K562 (cell line): Measurements from ENCODE around the gene PTPN11. TPM values are rescaled to one million over a fixed set of nuclear protein-coding genes. Genes with fewer than 3 reads are reported as not detected.

Source experiments
- ARID4B ChIP-seq: sonication (generic); formaldehyde crosslinking; IDR thresholded peaks from 2 replicates; pipeline ENCODE4 v1.8.0; 2022; ENCODE audit warnings: mild to moderate bottlenecking, missing genetic modification reagents
- E2F1 ChIP-seq: sonication (generic); formaldehyde crosslinking; IDR thresholded peaks from 2 replicates; pipeline ENCODE4 v1.8.1; 2023; ENCODE audit warnings: mild to moderate bottlenecking, missing genetic modification reagents, moderate library complexity
- EZH2 ChIP-seq: IDR thresholded peaks from 2 replicates; pipeline ENCODE4 v1.6.1; 2012; ENCODE audit warnings: low read depth, mild to moderate bottlenecking, inconsistent platforms, low read length, borderline replicate concordance
- GTF3C2 ChIP-seq: IDR thresholded peaks from 3 replicates; pipeline ENCODE4 v1.6.1; 2011; ENCODE audit warnings: borderline replicate concordance, mild to moderate bottlenecking, moderate library complexity; ENCODE audit not compliant: insufficient read length; ENCODE audit errors: extremely low read depth
- HES1 ChIP-seq: fragments of 450-650 bp; IDR thresholded peaks from 2 replicates; pipeline ENCODE4 v1.6.1; 2016; ENCODE audit warnings: low read depth, mild to moderate bottlenecking, moderate library complexity
- LARP7 ChIP-seq: fragments of 450-650 bp; IDR thresholded peaks from 2 replicates; pipeline ENCODE4 v1.6.1; 2016
- PHB ChIP-seq: fragments of 250-450 bp; sonication (Bioruptor Pico); IDR thresholded peaks from 2 replicates; pipeline ENCODE4 v1.5.0; 2021
- POLR2A ChIP-seq: fragments of 450-650 bp; conservative IDR thresholded peaks from 2 replicates; pipeline ENCODE4 v1.6.1; 2016
- SAFB2 ChIP-seq: fragments of 200-400 bp; formaldehyde crosslinking; IDR thresholded peaks from 2 replicates; pipeline ENCODE4 v1.6.1; 2018; ENCODE audit warnings: borderline replicate concordance, low read length, low read depth, moderate library complexity; ENCODE audit not compliant: severe bottlenecking
- TFAM ChIP-seq: fragments of 250-450 bp; sonication (Bioruptor Pico); conservative IDR thresholded peaks from 2 replicates; pipeline ENCODE4 v1.5.0; 2021; ENCODE audit warnings: mild to moderate bottlenecking, moderate library complexity
- ZC3H4 ChIP-seq: sonication (generic); formaldehyde crosslinking; IDR thresholded peaks from 2 replicates; pipeline ENCODE4 v1.9.0; 2021; ENCODE audit warnings: missing genetic modification reagents, borderline replicate concordance
- ZNF507 ChIP-seq: conservative IDR thresholded peaks from 2 replicates; pipeline ENCODE4 v1.6.1; 2017; ENCODE audit warnings: missing genetic modification characterization, missing compliant biosample characterization
- ZNF518B ChIP-seq: fragments of 250-450 bp; sonication (Bioruptor Pico); IDR thresholded peaks from 2 replicates; pipeline ENCODE4 v1.5.0; 2021; ENCODE audit warnings: mild to moderate bottlenecking, moderate library complexity
- polyA plus RNA-seq, 8 experiments: library from polyadenylated mRNA; depleted of rRNA in 4 of 8; stranded (reverse) in 5 of 8; unstranded in 3 of 8; fragments of >200 nt; fragmentation: Nextera tagmentation in 2 of 8; fragmentation: Illumina TruSeq in 1 of 8; extraction: Ambion mirVana in 2 of 8; extraction: Trizol in 1 of 8; gene quantifications; 2 replicates each; pipeline versions ENCODE4 v1.2.1 to v1.2.3, GENCODE V29; 2011 to 2014; ENCODE audit warnings: inconsistent platforms in 1 of 8, missing spikeins in 1 of 8
- total RNA-seq, 7 experiments: library from RNA; depleted of rRNA in 6 of 7; stranded (reverse); fragments of >200 nt in 6 of 7; fragmentation: Illumina TruSeq in 2 of 7; extraction: Trizol in 2 of 7; gene quantifications; 2 replicates each; pipeline versions ENCODE4 v1.2.1 to v1.2.3, GENCODE V29; 2011 to 2021; ENCODE audit warnings: low replicate concordance in 1 of 7

Gene PTPN11
- total and polyA plus RNA-seq, 9 of the 15 experiments (the other 6 are each of a cell fraction or from before 2014, with no cell fraction given), result 22.5 to 126 (median 79.7) TPM

- TF ChIP-seq GTF3C2, result no peak
- no peak for TF ChIP-seq LARP7
- no peak for TF ChIP-seq PHB
- no peak for TF ChIP-seq TFAM (CRISPR knock-in tag)
- peak; percentile 96 for TF ChIP-seq POLR2A
- no peak for TF ChIP-seq EZH2
- TF ChIP-seq ZNF507, result no peak
- TF ChIP-seq ARID4B (CRISPR knock-in tag), result peak; percentile 94
- TF ChIP-seq SAFB2, result no peak
- no peak for TF ChIP-seq E2F1 (CRISPR knock-in tag)
- TF ChIP-seq ZC3H4, result peak; percentile 12; the same call in 1 of the 2 replicates
- no peak for TF ChIP-seq ZNF518B (CRISPR knock-in tag)
- TF ChIP-seq HES1, result no peak
Observed at GRCh38 chr12:112418608-112419296, at the start of gene PTPN11 (continued).
